Immature natural killer cell (primary cell): ENCODE results near the gene GRK6. TPM values are rescaled to one million over a fixed set of nuclear protein-coding genes. Genes with fewer than 3 reads are reported as not detected.
A peak's percentile ranks its signal among the peaks of the same experiment; 100 is the strongest.
"Not testable (repeated sequence)": the region's sequence is repeated elsewhere in the genome, so short reads cannot be mapped to it uniquely, and the experiment has no call there.

Experiments used
- DNase-seq, 3 donors: peaks; one replicate each; pipeline ENCODE4 v3.0.0; 2022; ENCODE audit warnings: mixed read lengths in 1 of 3
- H3K27ac Mint-ChIP-seq, 6 donors: one replicate each; pipeline ENCODE4 v1.8.0; 2020; ENCODE audit warnings: mixed read lengths in 6 of 6, mild to moderate bottlenecking in 5 of 6, inconsistent platforms in 4 of 6, moderate library complexity in 3 of 6
- H3K27me3 Mint-ChIP-seq, 3 donors: one replicate each; pipeline ENCODE4 v1.8.0; 2020 to 2021; ENCODE audit warnings: low read depth in 3 of 3, mild to moderate bottlenecking in 3 of 3, mixed read lengths in 3 of 3, moderate library complexity in 3 of 3, inconsistent platforms in 1 of 3
- H3K36me3 Mint-ChIP-seq, 3 donors: one replicate each; pipeline ENCODE4 v1.8.0; 2020; ENCODE audit warnings: mixed read lengths in 3 of 3, inconsistent platforms in 2 of 3, mild to moderate bottlenecking in 2 of 3
- H3K4me1 Mint-ChIP-seq, 2 donors: one replicate each; pipeline ENCODE4 v1.8.0; 2020; ENCODE audit warnings: inconsistent platforms in 2 of 2, mild to moderate bottlenecking in 2 of 2, mixed read lengths in 2 of 2, moderate library complexity in 1 of 2
- H3K4me3 Mint-ChIP-seq, 5 donors: one replicate each; pipeline ENCODE4 v1.8.0; 2020; ENCODE audit warnings: mild to moderate bottlenecking in 5 of 5, mixed read lengths in 5 of 5, inconsistent platforms in 3 of 5, moderate library complexity in 3 of 5
- H3K9me3 Mint-ChIP-seq, 6 donors: one replicate each; pipeline ENCODE4 v1.8.0; 2020; ENCODE audit warnings: mild to moderate bottlenecking in 6 of 6, mixed read lengths in 6 of 6, inconsistent platforms in 4 of 6, moderate library complexity in 3 of 6
- polyA plus RNA-seq, 3 donors: library from polyadenylated mRNA; unstranded; fragments of 300-500 nt; fragmentation: Illumina TruSeq; gene quantifications; one replicate each; pipeline ENCODE4 v1.2.3, GENCODE V29; 2021

GRK6 gene
- polyA plus RNA-seq, 3 donors from 2014 or later: 102 to 129 (median 103) TPM

DNA sequence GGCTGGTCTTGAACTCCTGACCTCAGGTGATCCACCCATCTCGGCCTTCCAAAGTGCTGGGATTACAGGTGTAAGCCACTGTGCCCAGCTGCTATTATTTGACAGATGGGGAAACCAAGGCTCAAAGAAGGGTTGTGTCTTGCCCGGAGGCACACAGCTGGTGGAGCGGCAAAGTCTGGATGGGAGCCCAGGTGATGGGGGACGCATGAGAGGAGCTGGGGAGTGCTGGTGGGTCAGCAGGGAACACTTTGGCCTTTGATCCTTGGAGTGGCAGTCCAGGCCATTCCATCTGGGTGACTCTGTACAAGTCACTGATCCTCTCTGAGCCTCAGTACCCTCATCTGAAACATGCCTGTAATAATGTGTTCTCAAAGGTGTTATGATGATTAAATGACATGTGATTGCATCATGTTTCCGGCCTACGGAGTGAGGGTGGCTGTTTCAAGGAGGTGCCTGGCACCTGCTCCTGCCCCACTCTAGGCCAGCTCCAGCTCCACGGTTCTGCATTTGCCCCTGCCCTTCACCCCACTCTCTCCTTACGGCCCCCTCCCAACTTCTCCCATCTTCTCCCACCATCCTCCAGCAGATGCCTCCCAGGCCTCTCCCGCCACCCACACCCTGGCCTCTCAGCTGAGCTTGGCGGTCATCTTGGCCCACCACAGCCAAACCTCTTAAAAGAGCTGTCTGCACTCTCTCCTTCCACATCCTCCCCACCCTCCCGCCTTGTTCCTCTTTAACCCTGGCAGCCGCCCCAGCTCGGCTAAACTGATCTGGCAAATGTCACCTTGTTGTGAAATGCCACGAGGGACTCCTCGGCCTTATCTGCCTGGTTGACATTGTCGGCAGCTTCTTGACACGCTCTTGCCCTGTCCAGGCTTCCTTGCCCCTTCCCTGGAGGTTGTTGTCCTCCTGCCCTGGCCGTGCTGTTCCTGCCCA lies 52.5 kb downstream of the GRK6 start:
- Mint-ChIP-seq H3K36me3 (no peaks in the 10 kb centered on the region), H3K27me3 (peaks cover 1 to 10% (median 5%) of the 10 kb centered on the region in 3 donors), H3K27ac (peak overlapping the region; percentile 79 to 93 (median 88)), H3K9me3 (no peaks in the 10 kb centered on the region), H3K4me3 (peak overlapping the region; percentile 22 to 74 (median 67)), H3K4me1 (peaks cover 24 to 30% of the 10 kb centered on the region in 2 donors)
- DNase-seq: peak; percentile 63 to 69 (median 68)

- H3K4me1 Mint-ChIP-seq: peaks cover 18 to 24% of the 10 kb centered on the region in 2 donors
- H3K4me3 Mint-ChIP-seq: peak overlapping the region in 4 of 5 donors; percentile 53 to 74 (median 68)
- peak overlapping the region; percentile 79 to 93 (median 88) for H3K27ac Mint-ChIP-seq
- H3K36me3 Mint-ChIP-seq: peaks cover 0 to 2% (median 0%) of the 10 kb centered on the region in 3 donors
- H3K9me3 Mint-ChIP-seq: no peaks in the 10 kb centered on the region
- peaks cover 0 to 12% (median 2%) of the 10 kb centered on the region in 3 donors for H3K27me3 Mint-ChIP-seq
- DNase-seq: no peak
Measured at GRCh38 chr5:177479774-177480173, 53.3 kb downstream of the GRK6 start.

DNA sequence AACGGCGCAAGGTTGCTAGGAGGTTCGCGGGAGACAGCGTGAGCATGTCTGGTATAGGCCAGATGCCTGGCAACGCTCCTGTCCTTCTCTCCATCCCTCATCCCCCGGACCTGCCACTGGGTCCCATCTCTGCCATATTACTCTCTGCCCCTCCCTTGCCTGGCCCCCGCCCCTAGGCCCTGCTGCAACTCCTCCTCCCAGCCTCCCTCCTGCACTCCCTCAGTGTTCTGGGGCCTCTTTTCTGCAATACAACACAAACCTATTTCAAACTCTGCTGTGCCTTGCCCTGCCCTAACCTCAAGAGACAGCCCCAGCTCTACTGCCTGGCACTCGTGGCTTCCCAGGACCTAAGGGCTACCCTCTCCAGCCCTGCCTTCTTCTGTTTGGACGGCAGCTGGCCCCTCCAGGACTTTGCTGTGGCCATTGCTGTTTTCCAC lies 55.9 kb downstream of the GRK6 start:
- H3K36me3 Mint-ChIP-seq: peaks cover 0 to 3% (median 0%) of the 10 kb centered on the region in 3 donors
- DNase-seq: no peak
- no peaks in the 10 kb centered on the region for H3K9me3 Mint-ChIP-seq
- peaks cover 18 to 21% of the 10 kb centered on the region in 2 donors for H3K4me1 Mint-ChIP-seq
- H3K4me3 Mint-ChIP-seq: no peak overlapping the region
- H3K27ac Mint-ChIP-seq: no peak overlapping the region
- H3K27me3 Mint-ChIP-seq: peaks cover 0 to 12% (median 0%) of the 10 kb centered on the region in 3 donors

DNA sequence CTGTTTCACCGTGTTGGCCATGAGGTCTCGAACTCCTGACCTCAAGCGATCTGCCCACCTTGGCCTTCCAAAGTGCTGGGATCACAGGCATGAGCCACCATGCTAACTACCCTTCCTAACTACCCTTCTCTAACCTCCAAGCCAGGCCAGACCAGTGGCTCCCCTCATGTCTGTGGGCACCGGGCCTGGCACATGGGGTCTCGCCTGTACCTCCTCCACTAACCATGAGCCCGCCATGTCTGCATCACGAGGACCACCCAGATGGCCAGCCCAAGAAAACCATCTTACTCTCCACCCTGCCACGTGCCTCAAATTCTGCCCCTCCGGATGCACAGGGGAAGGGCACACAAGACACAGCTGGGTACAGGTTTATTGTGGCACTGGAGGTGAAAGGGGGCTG lies 56.6 kb downstream of the GRK6 start:
- no peak for DNase-seq
- Mint-ChIP-seq H3K27me3 (peaks cover 0 to 12% (median 0%) of the 10 kb centered on the region in 3 donors), H3K27ac (no peak overlapping the region), H3K36me3 (peaks cover 0 to 3% (median 0%) of the 10 kb centered on the region in 3 donors), H3K9me3 (no peaks in the 10 kb centered on the region), H3K4me3 (no peak overlapping the region), H3K4me1 (peaks cover 18 to 21% of the 10 kb centered on the region in 2 donors)

DNA sequence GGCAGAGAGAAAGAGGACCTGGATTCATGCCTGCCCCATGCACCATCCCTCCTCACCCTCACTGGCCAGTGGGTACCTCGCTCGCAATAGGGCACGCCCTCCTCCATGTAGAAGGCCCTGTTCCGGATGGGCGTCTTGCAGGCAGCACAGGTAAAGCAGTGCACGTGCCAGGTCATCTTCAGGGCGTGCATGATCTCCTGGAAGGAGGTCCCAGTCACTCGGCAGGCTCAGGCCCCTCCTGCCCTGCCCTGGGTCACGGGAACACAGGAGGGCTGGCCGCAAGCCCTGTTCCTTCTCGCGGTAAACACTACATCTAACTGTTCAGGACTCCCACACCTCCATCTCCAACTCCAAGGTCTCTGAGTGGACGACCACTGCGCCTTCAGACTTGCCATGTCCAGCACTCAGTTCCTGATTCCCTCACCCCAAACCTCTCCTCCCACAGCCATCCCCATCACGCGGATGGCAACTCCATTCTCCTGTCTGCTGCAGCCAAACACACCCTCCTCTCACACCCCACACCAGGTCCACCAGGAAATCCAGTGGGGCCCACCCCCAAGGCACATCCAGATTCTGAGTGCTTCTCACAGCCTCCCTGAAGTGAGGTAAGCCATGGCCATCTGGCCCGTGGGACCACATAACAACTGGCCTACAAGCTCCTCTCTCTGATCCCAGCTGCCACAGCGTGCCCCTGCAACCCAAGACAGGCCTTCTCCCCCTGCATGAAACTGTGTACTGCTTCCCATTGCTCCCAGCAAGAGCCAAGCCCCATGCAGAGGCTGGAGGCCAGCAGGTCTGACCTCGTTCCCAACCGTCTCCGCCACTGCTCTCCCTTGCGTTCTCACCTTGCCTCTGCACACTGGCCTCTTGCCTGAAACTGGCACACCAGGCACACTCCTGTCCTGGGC lies 57.8 kb downstream of the GRK6 start:
- no peaks in the 10 kb centered on the region for H3K9me3 Mint-ChIP-seq
- H3K27me3 Mint-ChIP-seq: peaks cover 0 to 6% (median 0%) of the 10 kb centered on the region in 3 donors
- peaks cover 10 to 11% of the 10 kb centered on the region in 2 donors for H3K4me1 Mint-ChIP-seq
- no peak for DNase-seq
- H3K27ac Mint-ChIP-seq: no peak overlapping the region
- no peak overlapping the region for H3K4me3 Mint-ChIP-seq
- peaks cover 0 to 3% (median 0%) of the 10 kb centered on the region in 3 donors for H3K36me3 Mint-ChIP-seq

- no peaks in the 10 kb centered on the region for H3K9me3 Mint-ChIP-seq
- peaks cover 2 to 3% of the 10 kb centered on the region in 2 donors for H3K4me1 Mint-ChIP-seq
- DNase-seq: no peak
- H3K27me3 Mint-ChIP-seq: peaks cover 0 to 6% (median 0%) of the 10 kb centered on the region in 3 donors
- peaks cover 0 to 3% (median 0%) of the 10 kb centered on the region in 3 donors for H3K36me3 Mint-ChIP-seq
- no peak overlapping the region for H3K4me3 Mint-ChIP-seq
- no peak overlapping the region for H3K27ac Mint-ChIP-seq
Measured at GRCh38 chr5:177484902-177485549, 58.5 kb downstream of the GRK6 start.

- H3K4me1 Mint-ChIP-seq, H3K27me3 Mint-ChIP-seq, H3K27ac Mint-ChIP-seq, H3K4me3 Mint-ChIP-seq, H3K36me3 Mint-ChIP-seq, DNase-seq, H3K9me3 Mint-ChIP-seq: not testable (repeated sequence)
Measured at GRCh38 chr5:177485753-177486152, 59.3 kb downstream of the GRK6 start.

GRCh38 chr5:177486256-177486655 lies 59.8 kb downstream of the GRK6 start:
- H3K27ac Mint-ChIP-seq: no peak overlapping the region
- H3K9me3 Mint-ChIP-seq: no peaks in the 10 kb centered on the region
- H3K27me3 Mint-ChIP-seq: peaks cover 0 to 6% (median 0%) of the 10 kb centered on the region in 3 donors
- peaks cover 0 to 3% (median 0%) of the 10 kb centered on the region in 3 donors for H3K36me3 Mint-ChIP-seq
- no peaks in the 10 kb centered on the region for H3K4me1 Mint-ChIP-seq
- no peak for DNase-seq
- no peak overlapping the region for H3K4me3 Mint-ChIP-seq

DNA sequence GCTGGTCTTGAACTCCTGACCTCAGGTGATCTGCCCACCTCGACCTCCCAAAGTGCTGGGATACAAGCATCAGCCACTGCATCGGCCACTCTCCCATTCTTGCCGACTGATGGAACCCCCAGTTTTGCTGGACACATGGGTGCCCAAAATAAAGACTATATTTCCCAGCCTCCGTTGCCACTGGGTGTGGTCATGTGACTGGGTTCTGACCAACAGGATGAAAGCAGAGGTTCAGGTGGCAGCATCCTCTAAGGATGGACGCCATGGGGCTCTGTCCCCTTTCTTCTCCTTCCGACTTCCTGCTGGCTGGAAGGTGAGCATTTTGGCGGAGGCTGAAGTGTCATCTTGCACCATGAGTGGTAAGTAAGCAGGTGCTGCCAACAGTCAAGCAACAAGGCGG lies 60.7 kb downstream of the GRK6 start:
- H3K27ac Mint-ChIP-seq: no peak overlapping the region
- H3K36me3 Mint-ChIP-seq: peaks cover 0 to 3% (median 0%) of the 10 kb centered on the region in 3 donors

GRCh38 chr5:177487975-177488374 lies 61.5 kb downstream of the GRK6 start:
- Mint-ChIP-seq H3K27me3 (peaks cover 0 to 6% (median 0%) of the 10 kb centered on the region in 3 donors), H3K36me3 (peaks cover 0 to 3% (median 0%) of the 10 kb centered on the region in 3 donors), H3K4me3 (no peak overlapping the region), H3K9me3 (no peaks in the 10 kb centered on the region), H3K4me1 (no peaks in the 10 kb centered on the region), H3K27ac (no peak overlapping the region)
- no peak for DNase-seq

More for the DNA sequence above, 60.7 kb downstream of the GRK6 start:
- H3K4me1 Mint-ChIP-seq: no peaks in the 10 kb centered on the region
- peaks cover 0 to 6% (median 0%) of the 10 kb centered on the region in 3 donors for H3K27me3 Mint-ChIP-seq
- no peaks in the 10 kb centered on the region for H3K9me3 Mint-ChIP-seq
- no peak for DNase-seq
- no peak overlapping the region for H3K4me3 Mint-ChIP-seq

DNA sequence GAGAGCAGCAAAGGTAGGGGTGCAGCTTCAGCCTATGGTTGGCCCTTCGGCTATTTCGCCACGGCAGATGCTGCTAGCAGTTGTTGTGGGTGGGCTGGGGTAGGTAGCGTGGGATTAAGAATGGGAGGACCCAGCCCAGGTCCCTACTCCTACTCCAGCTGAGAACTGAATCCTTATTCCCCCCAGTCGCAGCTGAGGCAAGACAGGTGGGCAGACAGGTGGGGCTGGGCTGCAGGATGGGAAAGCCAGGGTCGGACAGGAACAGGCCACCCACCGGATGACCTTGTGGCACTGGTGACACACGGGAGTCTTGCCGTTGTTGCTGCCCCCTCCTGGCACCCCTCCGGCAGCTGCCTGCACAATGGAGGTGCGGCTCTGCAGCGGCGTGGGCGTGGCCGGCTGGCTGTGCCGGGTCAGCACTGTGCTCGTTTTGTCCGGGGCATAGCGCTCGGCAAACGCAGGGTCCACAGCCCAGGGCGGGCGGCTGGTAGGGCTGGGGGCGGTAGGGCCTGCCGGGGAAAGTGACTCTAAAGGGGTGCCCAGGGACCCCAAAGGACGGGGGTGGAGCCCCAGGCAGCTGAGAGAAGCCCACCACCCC lies 62.7 kb downstream of the GRK6 start:
- Mint-ChIP-seq H3K9me3 (no peaks in the 10 kb centered on the region), H3K27me3 (peaks cover 0 to 4% (median 0%) of the 10 kb centered on the region in 3 donors), H3K36me3 (peaks cover 0 to 3% (median 0%) of the 10 kb centered on the region in 3 donors), H3K27ac (no peak overlapping the region), H3K4me3 (no peak overlapping the region), H3K4me1 (peaks cover 0 to 2% of the 10 kb centered on the region in 2 donors)
- no peak for DNase-seq

DNA sequence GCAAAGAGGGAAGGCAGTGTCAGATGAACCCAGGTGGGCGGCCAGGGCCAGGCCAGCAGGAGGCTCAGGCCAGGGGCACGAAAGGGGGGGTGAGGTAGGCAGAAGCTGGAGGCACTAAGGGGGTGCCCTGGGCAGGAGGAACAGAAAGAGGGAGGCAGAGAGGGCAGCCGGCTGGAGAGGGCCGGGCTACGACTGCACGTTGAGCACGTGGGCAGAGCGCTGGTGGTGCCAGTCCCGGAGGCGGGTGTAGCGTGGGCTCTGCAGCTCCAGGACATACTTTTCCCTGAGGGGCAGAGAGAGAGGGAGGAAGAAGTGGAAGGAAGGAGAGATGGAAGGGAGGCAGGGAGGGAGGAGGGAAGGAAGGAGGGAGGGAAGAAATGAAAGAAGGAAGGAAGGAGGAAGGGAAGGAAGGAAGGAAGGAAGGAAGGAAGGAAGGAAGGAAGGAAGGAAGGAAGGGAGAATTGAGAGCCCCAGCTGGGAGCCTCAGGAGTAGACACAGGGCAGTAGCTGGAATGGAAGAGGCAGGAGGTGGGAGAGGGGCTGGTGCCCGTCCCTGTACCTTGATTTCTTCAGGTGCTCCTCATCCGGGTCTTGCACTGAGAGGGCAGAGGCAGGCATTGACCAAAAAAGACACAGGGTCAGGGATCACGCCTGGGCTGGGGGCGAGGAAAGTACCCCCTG lies 64.0 kb downstream of the GRK6 start:
- DNase-seq: no peak

More for the DNA sequence above, 64.0 kb downstream of the GRK6 start:
- Mint-ChIP-seq H3K27ac (no peak overlapping the region), H3K9me3 (no peaks in the 10 kb centered on the region), H3K27me3 (no peaks in the 10 kb centered on the region), H3K36me3 (no peaks in the 10 kb centered on the region), H3K4me3 (no peak overlapping the region), H3K4me1 (peaks cover 0 to 2% of the 10 kb centered on the region in 2 donors)
